ENCODE results near the gene LHPP. TPM values are rescaled to one million over a fixed set of nuclear protein-coding genes. Genes with fewer than 3 reads are reported as not detected.

The LHPP gene
- total RNA-seq, 2 donors from 2014 or later: 4.9 to 9.9 TPM

- Histone ChIP-seq H3K4me3 (no peak overlapping the region), H3K36me3 (replicated peaks in 1 of 2; ENCODE audit: insufficient read depth in 1 of 2, low read depth in 2 of 2) (no peaks in the 10 kb centered on the region), H3K9me3 (no peaks in the 10 kb centered on the region), H3K27ac (no peak overlapping the region), H3K4me1 (no peaks in the 10 kb centered on the region), H3K27me3 (no peaks in the 10 kb centered on the region)
- DNase-seq (no peak), ATAC-seq (no peak)
- TF ChIP-seq, protein P1, sequence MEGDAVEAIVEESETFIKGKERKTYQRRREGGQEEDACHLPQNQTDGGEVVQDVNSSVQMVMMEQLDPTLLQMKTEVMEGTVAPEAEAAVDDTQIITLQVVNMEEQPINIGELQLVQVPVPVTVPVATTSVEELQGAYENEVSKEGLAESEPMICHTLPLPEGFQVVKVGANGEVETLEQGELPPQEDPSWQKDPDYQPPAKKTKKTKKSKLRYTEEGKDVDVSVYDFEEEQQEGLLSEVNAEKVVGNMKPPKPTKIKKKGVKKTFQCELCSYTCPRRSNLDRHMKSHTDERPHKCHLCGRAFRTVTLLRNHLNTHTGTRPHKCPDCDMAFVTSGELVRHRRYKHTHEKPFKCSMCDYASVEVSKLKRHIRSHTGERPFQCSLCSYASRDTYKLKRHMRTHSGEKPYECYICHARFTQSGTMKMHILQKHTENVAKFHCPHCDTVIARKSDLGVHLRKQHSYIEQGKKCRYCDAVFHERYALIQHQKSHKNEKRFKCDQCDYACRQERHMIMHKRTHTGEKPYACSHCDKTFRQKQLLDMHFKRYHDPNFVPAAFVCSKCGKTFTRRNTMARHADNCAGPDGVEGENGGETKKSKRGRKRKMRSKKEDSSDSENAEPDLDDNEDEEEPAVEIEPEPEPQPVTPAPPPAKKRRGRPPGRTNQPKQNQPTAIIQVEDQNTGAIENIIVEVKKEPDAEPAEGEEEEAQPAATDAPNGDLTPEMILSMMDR (IDR thresholded peaks at IDR 0.05): no peak
- no peak for TF ChIP-seq POLR2A (IDR thresholded peaks at IDR 0.05)
- intact Hi-C loops (cut with DNase I): no loop called here
- 87 to 90% methylated on average over 11 of the region's 11 CpGs for WGBS, 2 donors
These were observed 111.1 kb downstream of the LHPP start for GRCh38 chr10:124572751-124573150.

DNA sequence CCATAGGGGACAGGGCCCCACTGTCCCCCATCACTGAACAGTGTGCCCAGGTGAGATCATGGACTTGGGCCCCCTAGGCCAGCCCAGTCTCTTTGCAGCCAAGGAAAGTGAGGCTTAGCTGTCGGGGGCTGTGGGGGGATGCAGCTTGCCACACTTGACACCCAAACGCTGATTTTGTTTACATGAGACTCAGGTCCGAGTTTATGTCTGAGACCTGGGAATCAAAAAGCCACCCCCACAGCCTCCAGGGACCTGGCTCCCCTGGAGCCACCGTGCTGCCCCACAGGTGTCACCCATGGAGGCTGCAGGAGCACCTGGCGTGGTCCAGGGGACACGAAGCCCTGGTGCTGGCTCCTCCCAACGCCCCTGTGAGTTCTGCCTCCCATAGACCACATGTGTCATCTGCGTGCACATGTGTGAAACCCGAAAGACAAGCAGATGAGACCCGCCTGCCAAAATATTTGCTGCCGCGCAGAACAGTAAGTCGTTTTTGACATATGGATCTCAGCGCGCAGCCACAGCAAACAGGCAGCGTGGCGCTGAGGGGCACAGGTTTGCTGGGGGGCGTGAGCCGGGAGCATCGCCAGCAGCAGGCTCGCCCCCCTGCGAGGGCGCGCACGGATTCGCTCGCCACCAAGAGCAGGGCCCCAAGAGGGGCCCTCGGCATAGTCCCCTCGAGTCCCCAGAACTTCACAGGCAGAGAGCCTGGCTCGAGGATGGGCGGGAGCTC is 112.3 kb downstream of the LHPP start:
- no peaks in the 10 kb centered on the region for H3K36me3 ChIP-seq (replicated peaks in 1 of 2; ENCODE audit: insufficient read depth in 1 of 2, low read depth in 2 of 2)
- 88% methylated on average over 10 to 30 of the region's 31 CpGs for WGBS, 2 donors
- intact Hi-C loops (cut with DNase I): no loop called here
- ATAC-seq (no peak), DNase-seq (no peak)
- H3K9me3 ChIP-seq: no peaks in the 10 kb centered on the region
- TF ChIP-seq, protein P1 (IDR thresholded peaks at IDR 0.05): no peak
- TF ChIP-seq POLR2A (IDR thresholded peaks at IDR 0.05): no peak
- no peaks in the 10 kb centered on the region for H3K4me1 ChIP-seq
- H3K27ac ChIP-seq: no peak overlapping the region
- H3K27me3 ChIP-seq: no peaks in the 10 kb centered on the region
- H3K4me3 ChIP-seq: no peak overlapping the region

- no peak for ATAC-seq
- Histone ChIP-seq H3K36me3 (replicated peaks in 1 of 2; ENCODE audit: insufficient read depth in 1 of 2, low read depth in 2 of 2) (no peaks in the 10 kb centered on the region), H3K9me3 (no peaks in the 10 kb centered on the region), H3K27me3 (no peaks in the 10 kb centered on the region), H3K27ac (no peak overlapping the region), H3K4me3 (no peak overlapping the region), H3K4me1 (no peaks in the 10 kb centered on the region)
- WGBS, 2 donors: 80 to 84% methylated on average over 7 to 14 of the region's 14 CpGs
- intact Hi-C loops (cut with DNase I): no loop called here
- TF ChIP-seq, protein P1 (IDR thresholded peaks at IDR 0.05): no peak
- no peak for TF ChIP-seq POLR2A (IDR thresholded peaks at IDR 0.05)
- DNase-seq: no peak
These were observed 112.9 kb downstream of the LHPP start for GRCh38 chr10:124574456-124575070.

- no peak for ATAC-seq
- 80 to 84% methylated on average over 17 to 21 of the region's 22 CpGs for whole genome bisulfite sequencing, 2 donors
These were observed 113.7 kb downstream of the LHPP start for GRCh38 chr10:124575107-124576035.

More at GRCh38 chr10:124575107-124576035, 113.7 kb downstream of the LHPP start:
- no peak for DNase-seq
- Histone ChIP-seq H3K4me1 (no peaks in the 10 kb centered on the region), H3K27me3 (no peaks in the 10 kb centered on the region), H3K4me3 (no peak overlapping the region), H3K36me3 (replicated peaks in 1 of 2; ENCODE audit: insufficient read depth in 1 of 2, low read depth in 2 of 2) (no peaks in the 10 kb centered on the region), H3K9me3 (no peaks in the 10 kb centered on the region), H3K27ac (no peak overlapping the region)
- TF ChIP-seq POLR2A (IDR thresholded peaks at IDR 0.05): no peak
- TF ChIP-seq, protein P1 (IDR thresholded peaks at IDR 0.05): no peak
- intact Hi-C loops (cut with DNase I): no loop called here
